HepG2 (cell line): Measurements from ENCODE around the gene FFAR2. TPM values are rescaled to one million over a fixed set of nuclear protein-coding genes. Genes with fewer than 3 reads are reported as not detected.

Experiments
- DDIT3 ChIP-seq: sonication (generic); formaldehyde crosslinking; IDR thresholded peaks from 2 replicates; pipeline ENCODE4 v1.4.0; 2020; ENCODE audit warnings: mild to moderate bottlenecking, missing genetic modification reagents
- HOXA7 ChIP-seq: sonication (generic); formaldehyde crosslinking; IDR thresholded peaks from 2 replicates; pipeline ENCODE4 v1.8.1; 2022; ENCODE audit warnings: mild to moderate bottlenecking, missing genetic modification reagents, moderate library complexity
- JDP2 ChIP-seq: sonication (generic); formaldehyde crosslinking; IDR thresholded peaks from 2 replicates; pipeline ENCODE4 v1.8.1; 2022; ENCODE audit warnings: missing genetic modification reagents, borderline replicate concordance
- PRPF4 ChIP-seq: fragments of 200-400 bp; formaldehyde crosslinking; IDR thresholded peaks from 2 replicates; pipeline ENCODE4 v1.6.1; 2016; ENCODE audit warnings: low read length, low read depth; ENCODE audit not compliant: poor library complexity, severe bottlenecking
- SP2 ChIP-seq: sonication (generic); formaldehyde crosslinking; IDR thresholded peaks from 2 replicates; pipeline ENCODE4 v1.5.1; 2020; ENCODE audit warnings: mild to moderate bottlenecking, missing genetic modification reagents
- STAT6 ChIP-seq: sonication (generic); formaldehyde crosslinking; IDR thresholded peaks from 2 replicates; pipeline ENCODE4 v1.4.0; 2020; ENCODE audit warnings: missing genetic modification reagents, mild to moderate bottlenecking, borderline replicate concordance
- TIGD3 ChIP-seq: sonication (generic); formaldehyde crosslinking; IDR thresholded peaks from 2 replicates; pipeline ENCODE4 v1.5.1; 2020; ENCODE audit warnings: mild to moderate bottlenecking, missing genetic modification reagents, borderline replicate concordance
- ZFY ChIP-seq: sonication (generic); formaldehyde crosslinking; IDR thresholded peaks from 2 replicates; pipeline ENCODE4 v1.4.0; 2020; ENCODE audit warnings: missing genetic modification reagents
- ZNF557 ChIP-seq: sonication (generic); formaldehyde crosslinking; IDR thresholded peaks from 2 replicates; pipeline ENCODE4 v1.4.0; 2020; ENCODE audit warnings: missing genetic modification reagents
- ZNF710 ChIP-seq: sonication (generic); formaldehyde crosslinking; IDR thresholded peaks from 2 replicates; pipeline ENCODE4 v1.5.0; 2020; ENCODE audit warnings: mild to moderate bottlenecking, missing genetic modification reagents, borderline replicate concordance
- polyA plus RNA-seq, 8 experiments: library from polyadenylated mRNA; depleted of rRNA in 3 of 8; stranded (reverse) in 7 of 8; unstranded in 1 of 8; fragments of >200 nt; fragmentation: Illumina TruSeq in 4 of 8; extraction: Trizol in 4 of 8; gene quantifications; 2 replicates each; pipeline versions ENCODE4 v1.2.1 to v1.2.3, GENCODE V29; 2011 to 2016; ENCODE audit warnings: low read depth in 4 of 8, missing spikeins in 1 of 8, mixed read lengths in 1 of 8; ENCODE audit not compliant: insufficient read depth in 1 of 8
- total RNA-seq, 5 experiments: library from RNA; depleted of rRNA; stranded (reverse); fragments of >200 nt; fragmentation: Illumina TruSeq; extraction: Trizol; gene quantifications; 2 replicates each; pipeline ENCODE4 v1.2.3, GENCODE V29; 2016; ENCODE audit warnings: low read depth in 1 of 5

The FFAR2 gene
- total and polyA plus RNA-seq, 2 of the 13 experiments (the other 11 are each of a cell fraction or from before 2014, with no cell fraction given) = 0.12 TPM; not detected in 1

GRCh38 chr19:35409191-35409590 is 38.9 kb upstream of the FFAR2 start (continued):
- no peak for TF ChIP-seq STAT6 (CRISPR knock-in tag)
- no peak for TF ChIP-seq TIGD3
- no peak for TF ChIP-seq ZNF710 (CRISPR knock-in tag)
- TF ChIP-seq DDIT3 = no peak
- no peak for TF ChIP-seq JDP2 (CRISPR knock-in tag)
- TF ChIP-seq ZNF557 (CRISPR knock-in tag) = no peak
- TF ChIP-seq PRPF4 = no peak
- no peak for TF ChIP-seq ZFY (CRISPR knock-in tag)
- TF ChIP-seq HOXA7 (CRISPR knock-in tag) = no peak
- no peak for TF ChIP-seq SP2 (CRISPR knock-in tag)
